ENCODE measurements around the gene SH2D1A.
"Not testable (repeated sequence)": the region's sequence is repeated elsewhere in the genome, so short reads cannot be mapped to it uniquely, and the experiment has no call there.

The SH2D1A gene

GRCh38 chrX:124346117-124346876 lies at the start of gene SH2D1A:
Gene SH2D1A, plus strand, starts transcription at chrX:124346563. Its CDS starts 80 bp downstream, at chrX:124346643.
- DNase-seq = peak; percentile 68

- DNase-seq = not testable (repeated sequence)
Observed at GRCh38 chrX:124299323-124299722, 47.0 kb upstream of the SH2D1A start.

- DNase-seq = peak; percentile 73
Observed at GRCh38 chrX:124300405-124300804, 46.0 kb upstream of the SH2D1A start.

- DNase-seq = no peak
Observed at GRCh38 chrX:124307253-124307907, 39.0 kb upstream of the SH2D1A start.

DNA sequence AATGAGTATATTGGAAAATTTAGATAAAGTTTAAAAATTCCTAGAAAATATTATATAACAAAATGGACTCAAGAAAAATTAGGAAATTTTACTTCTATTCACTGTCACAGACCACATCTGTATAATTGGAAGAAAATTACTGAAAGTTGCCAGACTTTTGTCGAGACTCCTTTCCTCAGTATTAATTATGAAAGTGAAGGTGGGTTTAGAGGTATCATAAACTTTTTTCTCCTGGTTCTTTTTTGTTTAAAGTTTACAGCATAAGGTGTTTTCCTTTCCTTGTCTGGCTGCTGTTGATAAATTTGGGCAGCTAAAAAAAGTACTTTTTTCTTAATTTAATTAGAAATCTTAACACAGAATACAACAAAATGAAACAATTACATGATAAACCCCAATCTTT lies 20.6 kb upstream of the SH2D1A start:
- DNase-seq = no peak

DNA sequence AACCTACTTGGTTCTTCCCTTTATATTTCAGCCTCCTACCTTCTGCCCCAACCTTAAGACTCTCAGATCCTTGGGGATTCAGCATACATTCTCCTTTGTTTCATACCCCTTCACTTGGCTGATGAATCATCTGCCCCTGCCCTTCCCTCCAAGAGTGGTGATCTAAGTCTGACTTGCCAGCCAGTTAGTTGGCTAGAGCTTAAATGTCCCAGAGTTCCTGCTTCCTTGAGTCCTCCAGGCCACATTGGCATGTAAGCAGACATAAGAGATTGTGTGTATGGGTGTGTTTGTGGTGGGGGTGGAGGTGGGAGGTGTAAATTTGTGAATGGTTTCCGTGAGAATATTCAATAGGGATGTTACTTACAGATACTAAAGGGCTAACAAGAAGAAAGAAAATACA lies 17.6 kb upstream of the SH2D1A start:
- peak; percentile 23 for DNase-seq

GRCh38 chrX:124332481-124333424 lies 13.6 kb upstream of the SH2D1A start, which contains the start of gene TEX13D:
Gene TEX13D, plus strand, starts transcription at chrX:124332660. Its CDS starts 258 bp downstream, at chrX:124332918.
- no peak for DNase-seq

DNA sequence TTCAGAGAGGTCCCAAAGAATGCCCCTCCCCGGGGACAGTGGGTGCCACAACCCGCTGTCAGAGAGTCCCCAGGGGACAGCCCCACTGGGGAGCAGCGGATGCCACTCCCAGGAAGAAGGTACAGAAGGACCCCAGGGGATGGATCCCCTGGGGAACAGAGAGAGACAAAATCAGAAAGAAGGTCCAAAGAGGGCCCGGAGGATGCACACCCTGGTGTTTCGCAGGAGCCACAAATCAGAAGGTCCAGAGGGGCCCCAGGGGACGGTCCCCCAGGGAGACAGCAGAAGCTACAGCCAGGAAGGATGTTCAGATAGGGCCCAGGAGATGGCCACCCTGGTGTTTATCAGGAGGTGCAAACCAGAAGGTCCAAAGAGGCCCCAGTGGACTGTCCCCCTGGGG lies 12.5 kb upstream of the SH2D1A start:
- no peak for DNase-seq

DNA sequence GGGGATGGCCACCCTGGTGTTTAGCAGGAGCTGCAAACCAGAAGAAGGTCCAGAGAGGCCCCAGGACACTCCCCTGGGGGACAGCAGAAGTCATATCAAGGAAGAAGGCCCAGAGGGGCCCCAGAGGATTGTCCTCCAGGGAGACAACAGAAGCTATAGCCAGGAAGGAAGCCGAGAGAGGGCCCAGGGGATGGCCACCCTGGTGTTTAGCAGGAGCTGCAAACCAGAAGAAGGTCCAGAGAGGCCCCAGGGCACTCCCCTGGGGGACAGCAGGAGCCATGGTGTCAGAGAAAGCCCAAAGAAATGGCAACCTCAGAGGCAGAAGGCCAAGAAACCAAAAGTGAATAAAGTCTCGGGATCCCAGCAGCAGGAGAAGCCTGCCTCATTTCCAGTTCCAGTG lies 11.8 kb upstream of the SH2D1A start:
- not testable (repeated sequence) for DNase-seq

DNA sequence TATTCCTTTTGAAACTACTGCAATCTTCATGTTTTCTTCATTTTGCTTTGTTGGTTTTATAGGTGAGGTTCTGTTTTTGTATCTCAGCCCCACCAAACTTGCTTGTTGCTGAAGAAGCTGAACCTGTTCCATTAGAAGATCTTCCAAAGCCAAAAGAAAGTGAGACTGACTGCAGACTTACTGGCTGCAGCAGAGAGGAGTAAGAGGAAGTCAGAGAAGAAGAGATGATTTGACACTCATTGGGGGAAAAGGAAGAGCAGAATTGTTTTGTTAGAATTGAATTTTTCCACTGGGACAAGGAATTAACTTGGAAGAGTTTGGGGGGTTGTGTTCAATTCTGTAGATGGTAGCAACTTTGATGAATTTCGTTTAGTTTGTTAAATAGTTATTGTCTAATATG lies 10.8 kb upstream of the SH2D1A start:
- DNase-seq = no peak

DNA sequence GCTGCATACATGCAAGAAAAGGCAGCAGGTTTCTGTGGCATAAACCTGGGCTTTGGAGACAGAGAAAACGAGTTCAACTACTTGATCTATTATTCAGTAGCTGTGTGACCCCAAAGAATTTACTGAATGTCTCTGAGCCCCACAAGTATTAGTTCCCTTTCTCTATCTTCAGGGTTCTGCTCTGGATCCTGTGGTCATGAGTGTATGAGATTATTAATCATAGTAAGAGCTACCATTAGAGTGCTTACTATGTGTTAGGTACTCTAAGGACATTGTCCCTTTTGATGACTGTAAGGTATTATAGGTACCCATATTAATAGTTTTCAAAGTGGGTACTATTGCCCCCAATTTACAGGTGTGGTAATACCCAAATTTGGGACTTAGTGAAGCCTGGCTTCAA lies 8.4 kb upstream of the SH2D1A start:
- no peak for DNase-seq

- DNase-seq = no peak
Observed at GRCh38 chrX:124338733-124339514, 7.4 kb upstream of the SH2D1A start.

- DNase-seq = peak; percentile 60
Observed at GRCh38 chrX:124341396-124342132, 4.8 kb upstream of the SH2D1A start.

GRCh38 chrX:124342174-124342867 lies 4.0 kb upstream of the SH2D1A start:
- DNase-seq = peak; percentile 53

- DNase-seq = no peak
Observed at GRCh38 chrX:124343016-124343415, 3.3 kb upstream of the SH2D1A start.

DNA sequence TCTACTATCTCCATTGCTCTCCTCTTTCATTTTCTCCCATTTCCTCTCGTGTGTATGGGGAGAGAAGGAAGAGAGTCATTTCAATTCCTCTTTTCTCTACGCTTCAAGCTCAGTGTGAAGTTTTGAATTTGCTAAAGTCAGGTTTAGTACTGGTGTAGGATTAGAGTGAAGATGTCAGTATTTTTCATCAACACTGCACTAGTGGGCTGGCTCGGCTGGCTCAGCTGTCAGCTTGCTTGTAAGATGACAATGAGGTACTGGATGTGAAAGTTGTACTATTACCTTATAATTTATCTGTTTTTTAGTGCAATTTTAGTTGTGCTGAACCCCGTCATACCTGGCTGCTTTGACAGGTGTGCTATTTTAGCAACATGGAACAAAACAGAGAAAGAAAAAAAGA lies 2.1 kb upstream of the SH2D1A start:
- no peak for DNase-seq

GRCh38 chrX:124346877-124347241 lies 496 bp downstream of the SH2D1A start:
- DNase-seq = no peak

- peak; percentile 69 for DNase-seq
Observed at GRCh38 chrX:124347242-124347641, 879 bp downstream of the SH2D1A start.

DNA sequence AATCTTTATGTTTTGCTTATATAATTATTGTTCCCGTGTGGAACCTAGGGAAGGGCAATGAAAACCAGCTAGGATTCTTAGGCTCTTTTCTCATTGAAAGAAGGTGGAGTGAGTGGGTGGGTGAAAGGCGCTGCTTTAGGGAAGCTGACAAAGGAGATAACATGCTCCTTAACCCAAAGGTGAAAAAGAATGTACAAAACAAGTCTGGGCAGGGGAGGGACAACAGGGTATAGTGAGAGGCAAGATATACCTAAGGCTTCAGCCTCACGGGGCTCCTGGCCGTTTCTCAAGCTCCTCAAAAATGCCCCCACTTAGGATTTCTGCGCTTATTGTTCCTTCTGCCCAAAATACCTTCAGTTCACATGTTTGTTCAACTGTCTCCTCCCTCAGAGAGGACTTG lies 1.8 kb downstream of the SH2D1A start:
- no peak for DNase-seq

GRCh38 chrX:124348885-124349453 lies 2.6 kb downstream of the SH2D1A start:
- DNase-seq = peak; percentile 54

DNA sequence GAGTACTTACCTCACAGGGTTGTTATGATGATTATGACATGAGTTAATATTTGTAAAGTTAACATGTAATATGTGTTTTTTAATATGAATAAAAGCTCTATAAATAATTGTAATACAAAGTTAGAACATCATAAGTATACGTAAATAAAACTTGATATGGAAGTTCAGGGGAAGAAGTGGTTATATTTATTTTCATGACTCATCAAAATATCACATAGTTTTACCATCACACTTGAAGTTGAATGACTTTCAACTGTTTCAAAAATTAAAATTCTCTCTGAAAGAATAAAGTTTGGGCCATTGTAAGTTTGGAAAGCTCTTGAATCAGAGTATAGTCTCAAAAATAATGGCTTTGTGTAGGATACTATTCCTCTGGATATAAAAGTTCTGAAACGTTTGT lies 8.3 kb downstream of the SH2D1A start:
- DNase-seq = no peak
